OCI-LY3 (cell line): ENCODE measurements around the gene MACO1.
"Not testable (repeated sequence)": the region's sequence is repeated elsewhere in the genome, so short reads cannot be mapped to it uniquely, and the experiment has no call there.

Source experiments
- H2AFZ ChIP-seq: fragments of 200-600, 300-600 bp; shearing (Covaris generic); 2 replicates; pipeline ENCODE4 v1.6.0; 2014; ENCODE audit warnings: antibody characterized with exemption, low read depth, low read length
- H3K27ac ChIP-seq: fragments of 200-600, 300-600 bp; sonication (generic); 2 replicates; pipeline ENCODE4 v1.5.1; 2014; ENCODE audit warnings: mild to moderate bottlenecking, low read length, moderate library complexity, mixed read lengths
- H3K27me3 ChIP-seq: fragments of 200-600, 300-600 bp; sonication (generic); 2 replicates; pipeline ENCODE4 v1.6.1; 2014; ENCODE audit warnings: low read depth, low read length, mixed read lengths
- H3K36me3 ChIP-seq: fragments of 200-600, 300-600 bp; sonication (generic); replicated peaks from 2 replicates; pipeline ENCODE3; 2014; ENCODE audit warnings: low read depth, low read length, mixed read lengths
- H3K4me1 ChIP-seq: fragments of 300-600, 200-600 bp; sonication (generic); 2 replicates; pipeline ENCODE4 v1.6.1; 2014; ENCODE audit warnings: low read length, mixed read lengths
- H3K4me2 ChIP-seq: fragments of 200-600, 300-600 bp; sonication (generic); 2 replicates; pipeline ENCODE4 v1.6.1; 2014; ENCODE audit warnings: low read length, mixed read lengths
- H3K4me3 ChIP-seq: fragments of 300-600, 200-600 bp; sonication (generic); 2 replicates; pipeline ENCODE4 v1.5.1; 2014; ENCODE audit warnings: antibody characterized with exemption, mild to moderate bottlenecking, low read length, moderate library complexity
- H3K79me2 ChIP-seq: fragments of 300-600, 200-600 bp; shearing (Covaris generic); 2 replicates; pipeline ENCODE4 v1.6.1; 2014; ENCODE audit warnings: mild to moderate bottlenecking, low read length, mixed read lengths
- H3K9ac ChIP-seq: fragments of 300-600, 200-600 bp; shearing (Covaris generic); 2 replicates; pipeline ENCODE4 v1.6.0; 2014; ENCODE audit warnings: mild to moderate bottlenecking, low read length, moderate library complexity
- H3K9me3 ChIP-seq: fragments of 200-600, 300-600 bp; shearing (Covaris generic); 2 replicates; pipeline ENCODE4 v1.6.1; 2014; ENCODE audit warnings: low read length, mixed read lengths; ENCODE audit not compliant: insufficient read depth
- H4K20me1 ChIP-seq: fragments of 200-600, 300-600 bp; sonication (generic); 2 replicates; pipeline ENCODE4 v1.6.1; 2016; ENCODE audit warnings: low read length, mixed read lengths; ENCODE audit not compliant: insufficient read depth
- CTCF ChIP-seq: fragments of 200-600, 300-600 bp; sonication (generic); IDR thresholded peaks from 2 replicates; pipeline ENCODE4 v1.5.1; 2014; ENCODE audit warnings: antibody characterized with exemption, low read length, low read depth
- EZH2phosphoT487 ChIP-seq: fragments of 200-600 bp; shearing (Covaris generic); IDR thresholded peaks from 2 replicates; pipeline ENCODE4 v1.6.1; 2018; ENCODE audit warnings: antibody characterized with exemption, mixed run types, low read depth

The MACO1 gene

DNA sequence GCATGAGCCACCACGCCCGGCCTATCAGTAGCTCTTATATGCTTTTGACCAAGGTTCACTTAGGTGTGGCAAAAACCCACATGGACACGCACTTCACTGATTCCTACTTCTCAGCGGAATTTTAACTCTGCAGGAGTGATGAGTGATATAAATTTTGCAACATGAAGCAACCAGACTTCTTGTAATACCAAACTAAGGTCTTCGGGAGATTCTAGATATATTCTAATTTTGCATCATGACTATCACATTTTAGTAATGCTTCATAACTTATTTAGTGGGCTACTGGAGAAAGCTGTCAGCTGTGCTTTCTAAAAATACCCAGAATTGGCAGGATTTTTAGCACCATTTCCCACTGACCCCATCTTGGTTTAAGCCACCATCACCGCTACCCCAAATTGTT is 37.9 kb upstream of the MACO1 start:
- Histone ChIP-seq H3K27ac (no peak overlapping the region), H3K4me2 (no peak overlapping the region), H3K36me3 (no peaks in the 10 kb centered on the region), H3K4me1 (peaks cover 5% of the 10 kb centered on the region; the same call in 1 of the 2 replicates), H3K9ac (no peak overlapping the region), H3K9me3 (no peaks in the 10 kb centered on the region), H4K20me1 (no peaks in the 10 kb centered on the region), H3K27me3 (no peaks in the 10 kb centered on the region), H3K4me3 (no peak overlapping the region), H2AFZ (no peak overlapping the region), H3K79me2 (no peaks in the 10 kb centered on the region)
- no peak for TF ChIP-seq CTCF
- no peak for TF ChIP-seq EZH2phosphoT487

DNA sequence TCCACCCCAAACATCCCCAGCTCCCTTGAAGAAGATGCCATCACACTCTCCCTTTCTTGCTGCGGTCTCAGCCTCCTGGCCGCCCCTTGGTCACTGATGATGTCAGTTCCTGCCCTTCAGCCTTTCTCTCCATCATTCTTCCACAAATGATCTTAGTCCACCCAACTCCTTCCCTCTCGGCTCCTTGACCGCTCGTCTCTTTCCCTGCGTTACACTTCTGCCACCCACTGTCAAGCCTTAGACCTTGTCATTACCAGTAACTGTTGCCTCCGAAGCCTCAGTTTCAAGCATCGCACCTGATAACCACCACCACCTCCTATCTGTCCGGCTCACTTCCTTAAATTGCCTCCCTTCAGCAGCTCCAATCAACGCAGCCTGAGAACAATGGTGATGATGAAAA is 33.1 kb upstream of the MACO1 start:
- H3K9me3 ChIP-seq, H3K9ac ChIP-seq, H2AFZ ChIP-seq, H3K4me2 ChIP-seq, H3K4me3 ChIP-seq, H4K20me1 ChIP-seq, H3K27ac ChIP-seq, H3K36me3 ChIP-seq, H3K79me2 ChIP-seq, H3K4me1 ChIP-seq, H3K27me3 ChIP-seq: not testable (repeated sequence)

DNA sequence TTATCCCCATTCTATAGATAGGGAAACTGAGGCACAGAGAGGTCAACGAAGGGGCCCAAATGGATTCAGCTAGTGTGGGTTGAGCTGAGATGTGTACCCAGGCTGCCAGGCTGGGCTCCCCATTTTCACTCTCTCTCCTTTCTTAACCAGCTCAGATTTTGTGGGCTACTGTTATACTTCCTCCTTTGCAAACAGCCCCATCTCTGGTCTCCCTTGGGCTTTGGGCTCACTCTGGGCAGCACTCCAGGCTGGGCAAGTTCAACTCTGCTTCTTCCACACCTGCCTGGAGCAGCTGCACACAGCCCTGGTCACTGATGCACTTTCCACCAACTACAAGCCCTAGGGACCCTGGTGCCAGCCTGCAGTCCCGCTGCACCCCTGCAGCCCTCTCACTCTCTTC is 32.6 kb upstream of the MACO1 start:
- not testable (repeated sequence) for H3K36me3 ChIP-seq, H3K79me2 ChIP-seq, H3K9ac ChIP-seq, H2AFZ ChIP-seq, H3K4me3 ChIP-seq, H4K20me1 ChIP-seq, H3K27ac ChIP-seq, H3K27me3 ChIP-seq, H3K9me3 ChIP-seq, H3K4me2 ChIP-seq, H3K4me1 ChIP-seq

DNA sequence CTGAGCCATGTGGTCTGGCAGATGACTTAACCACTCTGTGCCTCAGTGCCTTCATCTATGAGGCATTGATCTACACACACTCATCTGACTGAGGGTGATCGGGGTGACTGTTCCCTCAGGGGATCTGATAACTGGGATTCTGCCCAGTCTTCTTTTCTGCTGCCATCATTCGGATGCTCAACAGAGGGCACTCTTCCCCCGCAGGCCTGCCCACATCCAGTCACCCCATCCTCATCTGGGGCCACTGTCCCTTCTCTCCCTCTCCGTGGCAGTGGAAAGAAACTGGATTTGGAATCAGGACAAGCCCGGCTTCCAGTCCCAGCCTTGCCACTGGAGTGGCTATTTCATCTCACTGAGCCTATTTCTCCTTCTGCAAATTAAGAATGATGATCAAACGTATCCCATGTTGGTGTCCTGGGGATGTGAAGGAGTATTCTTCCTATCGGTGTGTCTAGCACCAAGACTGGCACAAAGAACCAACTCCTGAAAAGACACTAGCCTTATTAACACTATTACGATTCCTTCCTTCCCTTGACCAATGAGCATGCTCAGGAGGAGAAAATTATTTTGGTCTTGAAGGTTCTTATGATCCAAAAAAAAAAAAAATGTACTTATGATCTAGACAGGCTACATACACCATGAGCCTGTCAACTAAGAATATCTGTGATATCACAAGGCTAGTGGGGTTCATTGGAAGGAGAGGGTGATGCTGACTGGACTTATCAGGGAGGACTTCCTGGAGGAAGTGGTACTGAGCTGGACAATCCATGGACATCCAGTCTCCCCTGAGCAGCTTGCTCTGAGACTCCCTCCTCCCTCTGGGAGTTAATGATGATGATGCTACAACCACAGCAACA is 27.5 kb upstream of the MACO1 start:
- H3K9me3 ChIP-seq, H2AFZ ChIP-seq, H4K20me1 ChIP-seq, H3K4me2 ChIP-seq, H3K4me3 ChIP-seq, H3K4me1 ChIP-seq, H3K27me3 ChIP-seq, H3K9ac ChIP-seq, H3K36me3 ChIP-seq, H3K79me2 ChIP-seq, H3K27ac ChIP-seq: not testable (repeated sequence)
- 0 out of 2 replicates have a peak, but pooled peaks have one; percentile 12 for TF ChIP-seq CTCF

DNA sequence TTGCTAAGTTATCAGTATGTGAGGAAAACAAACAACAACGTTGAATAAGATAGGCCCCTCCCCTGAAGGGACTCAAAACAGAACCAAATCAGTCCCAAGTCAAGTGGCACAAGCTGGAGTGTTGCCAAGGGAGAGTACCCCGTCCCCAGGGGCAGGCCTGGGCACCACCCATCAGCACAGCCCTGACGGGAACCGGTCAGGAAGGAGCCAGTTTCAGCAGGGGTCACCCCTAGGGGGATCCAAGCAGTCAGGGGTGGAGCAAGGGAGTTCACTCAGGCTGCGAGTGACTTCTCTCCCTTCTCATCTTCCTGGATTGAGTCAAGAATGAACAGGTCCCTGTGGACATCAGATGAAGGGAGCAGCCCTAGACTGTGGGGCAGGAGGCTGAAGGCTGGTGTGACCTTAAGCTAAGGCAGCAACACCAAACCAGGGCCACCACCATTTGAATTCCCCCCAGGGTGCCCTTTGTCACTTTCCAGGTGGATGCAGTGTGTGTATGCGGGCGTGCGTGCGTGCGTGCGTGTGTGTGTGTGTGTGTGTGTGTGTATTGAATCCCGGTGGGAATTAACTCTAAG is 24.9 kb upstream of the MACO1 start:
- not testable (repeated sequence) for H3K27me3 ChIP-seq, H3K4me1 ChIP-seq, H3K9ac ChIP-seq, H4K20me1 ChIP-seq, H3K27ac ChIP-seq, H3K9me3 ChIP-seq, H3K79me2 ChIP-seq, H3K4me2 ChIP-seq, H2AFZ ChIP-seq, H3K4me3 ChIP-seq, H3K36me3 ChIP-seq

- not testable (repeated sequence) for H3K36me3 ChIP-seq, H3K9ac ChIP-seq, H4K20me1 ChIP-seq, H3K4me3 ChIP-seq, H3K4me1 ChIP-seq, H2AFZ ChIP-seq, H3K4me2 ChIP-seq, H3K9me3 ChIP-seq, H3K79me2 ChIP-seq, H3K27me3 ChIP-seq, H3K27ac ChIP-seq
Measured at GRCh38 chr1:25409641-25410427, 20.9 kb upstream of the MACO1 start.

DNA sequence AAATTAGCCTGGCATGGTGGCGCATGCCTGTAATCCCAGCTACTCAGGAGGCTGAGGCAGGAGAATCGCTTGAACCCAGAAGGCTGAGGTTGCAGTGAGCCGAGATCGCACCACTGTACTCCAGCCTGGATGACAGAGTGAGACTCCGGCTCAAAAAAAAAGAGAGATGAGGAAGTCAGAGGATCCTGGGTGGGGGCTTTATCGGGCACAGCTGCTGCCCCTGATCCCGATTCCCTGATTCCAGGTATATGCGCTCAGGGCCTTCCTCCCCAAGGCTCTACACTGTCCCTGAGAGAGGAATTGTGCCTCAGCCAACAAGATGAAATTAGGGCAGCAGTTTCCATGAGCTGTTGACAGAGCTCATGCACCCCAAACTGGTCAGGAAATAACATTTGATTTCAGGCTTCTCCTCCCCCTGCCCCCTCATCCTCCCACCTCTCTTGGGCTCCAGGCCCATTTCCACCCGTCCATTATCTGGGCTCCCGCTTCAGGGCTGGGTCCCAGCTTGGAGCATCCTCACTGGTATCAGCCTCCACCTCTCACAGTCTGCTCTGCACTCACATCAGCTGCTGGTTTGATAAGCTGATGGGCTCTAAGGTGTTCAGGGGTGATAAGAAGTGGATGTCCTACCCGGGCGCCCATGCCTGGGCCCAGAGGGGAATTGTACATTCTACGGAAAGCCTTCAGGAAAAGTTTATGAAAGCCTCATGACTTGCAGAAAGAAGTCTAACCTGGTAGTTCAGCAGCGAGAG is 17.6 kb upstream of the MACO1 start:
- not testable (repeated sequence) for H3K4me2 ChIP-seq, H3K36me3 ChIP-seq, H3K27ac ChIP-seq, H3K27me3 ChIP-seq, H3K4me3 ChIP-seq, H3K79me2 ChIP-seq, H3K9ac ChIP-seq, H4K20me1 ChIP-seq, H2AFZ ChIP-seq, H3K9me3 ChIP-seq, H3K4me1 ChIP-seq
